ENCODE measurements around the gene TRPC4AP.

The TRPC4AP gene

DNA sequence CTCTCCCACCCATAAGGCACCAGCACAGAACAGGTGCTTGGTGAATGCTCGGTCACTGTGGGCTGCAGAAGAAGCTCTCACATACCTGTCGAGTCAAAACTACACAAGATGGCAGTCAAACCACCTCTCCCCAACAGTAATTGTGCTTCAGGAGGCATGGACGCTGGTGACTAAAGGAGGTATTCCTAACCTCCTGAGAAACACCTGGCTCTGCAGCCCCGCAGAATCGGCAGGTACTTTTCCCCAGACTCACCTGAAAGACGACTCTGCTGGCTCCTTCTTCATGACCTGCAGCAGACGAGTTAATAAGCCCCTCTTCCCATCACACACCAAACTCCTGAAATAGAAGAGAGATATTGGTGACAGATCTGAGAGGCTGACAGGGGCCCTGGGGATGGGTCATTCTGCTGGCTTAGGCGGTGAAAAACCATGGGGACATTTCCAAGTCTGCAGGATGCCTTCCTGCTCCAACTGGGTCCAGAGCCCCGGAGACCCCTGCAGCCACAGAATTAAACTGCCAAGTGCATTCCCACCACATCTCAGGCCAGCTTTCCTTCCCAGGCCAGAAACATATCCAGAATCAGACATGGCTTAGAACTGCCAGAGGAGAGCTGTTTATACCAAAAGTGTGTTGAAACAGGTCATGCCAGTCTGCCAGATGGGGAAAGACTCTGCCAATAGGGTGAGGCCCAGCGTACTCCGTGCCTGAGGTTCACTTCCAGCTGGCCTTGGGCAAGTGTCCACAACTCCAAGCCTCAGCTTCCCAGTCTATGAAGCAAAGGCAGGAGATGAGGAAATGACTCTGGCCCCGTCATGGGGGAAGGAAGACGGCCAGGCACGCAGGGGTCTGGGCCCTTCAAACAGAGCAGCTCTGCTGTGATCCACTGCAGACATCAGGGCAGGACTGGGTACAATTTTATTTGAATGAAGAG is 83.9 kb downstream of the TRPC4AP start:
- Mint-ChIP-seq H3K27me3 (no peaks in the 10 kb centered on the region), H3K4me1 (ENCODE audit: low read depth) (no peaks in the 10 kb centered on the region), H3K27ac (no peak overlapping the region), H3K4me3 (no peak overlapping the region), H3K36me3 (ENCODE audit: low read depth) (peaks cover 54% of the 10 kb centered on the region), H3K9me3 (no peaks in the 10 kb centered on the region)

DNA sequence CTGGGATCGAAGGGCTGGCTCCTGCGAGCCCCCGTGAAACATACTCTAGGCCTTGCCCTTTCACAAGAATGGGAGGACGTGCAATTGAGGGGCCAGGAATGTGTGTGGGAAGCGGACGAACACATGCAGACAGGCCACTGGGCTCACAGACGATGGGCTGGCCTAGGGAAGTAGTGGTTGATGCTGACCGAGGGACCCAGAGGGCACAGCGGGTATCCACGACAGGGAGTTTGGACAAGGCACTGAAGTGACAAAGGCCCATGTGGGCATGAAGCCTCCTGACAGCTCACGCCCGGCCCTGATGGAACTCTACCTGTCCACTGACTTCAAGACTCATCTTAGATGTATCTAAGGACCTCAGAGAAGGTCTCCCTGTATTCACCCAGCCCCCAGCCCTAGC is 84.7 kb downstream of the TRPC4AP start:
- Mint-ChIP-seq H3K4me3 (no peak overlapping the region), H3K4me1 (ENCODE audit: low read depth) (no peaks in the 10 kb centered on the region), H3K27me3 (no peaks in the 10 kb centered on the region), H3K36me3 (ENCODE audit: low read depth) (peaks cover 54% of the 10 kb centered on the region), H3K9me3 (no peaks in the 10 kb centered on the region), H3K27ac (no peak overlapping the region)

DNA sequence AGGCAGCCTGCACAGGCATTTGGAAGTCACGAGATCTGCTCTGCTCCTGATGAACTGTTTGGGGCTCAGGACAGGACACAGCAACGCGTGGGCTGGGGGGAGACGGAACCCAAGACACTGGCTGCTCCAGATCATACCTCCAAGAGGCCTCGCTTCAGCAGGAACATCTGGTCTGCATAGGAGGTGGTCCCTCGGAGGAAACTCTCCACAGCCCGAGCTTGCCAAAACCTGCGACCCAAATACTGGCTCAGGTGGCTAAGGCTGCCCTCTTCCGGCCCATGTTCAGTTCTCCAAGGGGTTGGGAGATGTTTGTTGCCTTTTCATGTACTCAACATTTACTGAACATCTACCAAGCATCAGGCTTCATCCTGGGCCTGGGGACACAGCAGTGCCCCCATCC is 85.2 kb downstream of the TRPC4AP start:
- Mint-ChIP-seq H3K36me3 (ENCODE audit: low read depth) (peaks cover 50% of the 10 kb centered on the region), H3K9me3 (no peaks in the 10 kb centered on the region), H3K27me3 (no peaks in the 10 kb centered on the region), H3K27ac (no peak overlapping the region), H3K4me1 (ENCODE audit: low read depth) (no peaks in the 10 kb centered on the region), H3K4me3 (no peak overlapping the region)

DNA sequence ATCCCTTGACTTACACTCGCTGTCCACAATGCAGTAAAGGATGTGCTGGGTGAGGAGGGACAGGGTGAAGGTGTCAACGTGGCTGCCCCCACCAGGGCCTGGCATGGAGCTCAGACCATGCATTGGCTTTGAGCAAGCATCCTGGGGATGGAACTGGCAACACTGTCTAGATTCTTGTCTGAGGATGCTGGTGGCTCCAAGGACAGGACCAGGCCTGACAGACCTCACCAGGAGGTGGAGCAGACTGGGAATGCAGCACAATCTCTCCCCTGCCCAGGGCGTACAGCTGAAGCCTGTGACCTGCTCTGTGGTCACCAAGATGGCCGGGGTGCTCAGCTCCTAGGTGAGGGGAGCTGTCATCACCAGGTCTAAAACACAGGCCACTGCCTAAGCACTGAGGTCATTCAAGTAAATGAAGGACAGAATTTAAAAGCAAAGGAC is 86.1 kb downstream of the TRPC4AP start:
- Mint-ChIP-seq H3K4me1 (ENCODE audit: low read depth) (no peaks in the 10 kb centered on the region), H3K36me3 (ENCODE audit: low read depth) (peaks cover 47% of the 10 kb centered on the region), H3K4me3 (no peak overlapping the region), H3K27me3 (no peaks in the 10 kb centered on the region), H3K9me3 (no peaks in the 10 kb centered on the region), H3K27ac (no peak overlapping the region)

DNA sequence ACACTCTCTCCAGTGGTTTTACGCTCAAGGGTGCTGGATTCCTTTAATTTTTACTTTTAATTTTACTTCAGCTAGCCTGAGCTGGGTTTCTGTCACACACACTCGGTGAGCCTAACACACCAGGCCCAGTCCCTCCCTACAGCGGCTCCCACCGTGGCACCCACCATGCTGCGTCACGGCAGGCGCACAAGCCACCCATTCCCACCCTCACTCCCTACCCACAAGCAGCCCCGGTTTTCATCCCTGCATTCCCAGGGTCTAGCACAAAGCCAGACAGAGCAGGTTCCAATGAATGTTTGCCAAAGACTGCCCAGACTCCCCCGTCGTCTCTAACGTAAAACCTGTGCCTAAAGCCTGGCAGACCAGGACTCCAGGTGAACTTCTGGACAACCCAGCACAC is 86.6 kb downstream of the TRPC4AP start:
- no peak overlapping the region for H3K4me3 Mint-ChIP-seq
- H3K27me3 Mint-ChIP-seq, result no peaks in the 10 kb centered on the region
- no peaks in the 10 kb centered on the region for H3K4me1 Mint-ChIP-seq (ENCODE audit: low read depth)
- H3K36me3 Mint-ChIP-seq (ENCODE audit: low read depth), result peaks cover 44% of the 10 kb centered on the region
- H3K27ac Mint-ChIP-seq, result no peak overlapping the region
- H3K9me3 Mint-ChIP-seq, result no peaks in the 10 kb centered on the region

DNA sequence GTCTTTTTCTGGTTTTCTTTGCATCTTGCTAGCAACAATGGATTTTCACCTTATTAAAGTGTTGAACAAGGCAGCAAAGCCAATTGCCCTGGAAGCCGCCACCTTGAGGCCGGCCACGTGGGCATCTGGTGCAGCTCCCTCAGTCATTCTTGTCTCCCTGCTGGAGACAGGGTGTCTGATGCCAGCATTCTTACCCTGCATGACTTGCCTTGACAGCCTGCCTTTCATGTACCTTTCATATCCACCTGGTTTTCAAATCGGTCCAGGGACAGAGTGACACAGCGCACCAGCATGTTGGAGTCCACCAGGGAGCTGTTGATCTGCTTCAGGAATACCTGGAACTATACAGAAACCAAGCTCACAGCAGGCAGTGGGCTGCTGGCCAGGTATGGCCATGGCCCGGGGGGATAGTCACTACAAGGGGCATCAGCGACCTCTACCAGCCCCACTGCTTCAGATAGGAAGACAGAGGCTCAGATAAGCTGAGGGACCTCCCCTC is 87.1 kb downstream of the TRPC4AP start:
- Mint-ChIP-seq H3K4me1 (ENCODE audit: low read depth) (no peaks in the 10 kb centered on the region), H3K36me3 (ENCODE audit: low read depth) (peaks cover 46% of the 10 kb centered on the region), H3K27ac (no peak overlapping the region), H3K27me3 (no peaks in the 10 kb centered on the region), H3K9me3 (no peaks in the 10 kb centered on the region), H3K4me3 (no peak overlapping the region)

DNA sequence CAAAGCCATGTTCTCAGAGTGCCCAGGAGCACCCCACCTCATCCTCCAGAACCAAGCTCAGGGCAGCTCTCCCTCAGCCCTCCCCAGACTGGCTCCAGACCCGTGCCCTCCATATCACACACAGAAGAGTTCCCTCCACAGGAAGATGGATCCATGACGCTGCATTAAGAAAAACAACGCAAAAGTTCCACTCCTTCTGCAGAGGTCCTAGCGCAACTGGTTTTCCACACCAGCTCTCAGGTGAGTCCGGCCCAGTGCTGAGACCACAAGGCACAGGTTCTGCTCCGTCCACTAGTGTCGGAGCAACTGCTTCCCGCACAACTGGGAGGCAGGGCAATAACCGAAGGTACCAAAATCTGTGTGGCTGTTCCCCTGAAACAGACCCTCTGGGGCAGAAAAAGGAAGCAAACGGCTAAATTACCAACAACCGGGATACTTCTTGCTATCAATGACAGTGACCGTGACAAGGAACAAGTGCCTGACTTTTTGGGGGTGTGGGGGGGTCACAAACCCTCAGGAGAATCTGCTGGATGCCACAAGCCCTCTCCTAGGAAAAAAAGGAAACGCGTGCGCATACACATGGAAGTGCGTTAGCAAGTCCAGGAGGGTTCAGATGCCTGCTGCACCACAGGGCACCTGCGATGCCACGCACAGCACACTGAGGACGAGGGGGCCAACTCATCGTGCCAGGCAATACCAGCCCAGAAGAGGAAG is 87.7 kb downstream of the TRPC4AP start:
- Mint-ChIP-seq H3K4me1 (ENCODE audit: low read depth) (no peaks in the 10 kb centered on the region), H3K36me3 (ENCODE audit: low read depth) (peaks cover 43% of the 10 kb centered on the region), H3K27ac (no peak overlapping the region), H3K9me3 (no peaks in the 10 kb centered on the region), H3K27me3 (no peaks in the 10 kb centered on the region), H3K4me3 (no peak overlapping the region)

DNA sequence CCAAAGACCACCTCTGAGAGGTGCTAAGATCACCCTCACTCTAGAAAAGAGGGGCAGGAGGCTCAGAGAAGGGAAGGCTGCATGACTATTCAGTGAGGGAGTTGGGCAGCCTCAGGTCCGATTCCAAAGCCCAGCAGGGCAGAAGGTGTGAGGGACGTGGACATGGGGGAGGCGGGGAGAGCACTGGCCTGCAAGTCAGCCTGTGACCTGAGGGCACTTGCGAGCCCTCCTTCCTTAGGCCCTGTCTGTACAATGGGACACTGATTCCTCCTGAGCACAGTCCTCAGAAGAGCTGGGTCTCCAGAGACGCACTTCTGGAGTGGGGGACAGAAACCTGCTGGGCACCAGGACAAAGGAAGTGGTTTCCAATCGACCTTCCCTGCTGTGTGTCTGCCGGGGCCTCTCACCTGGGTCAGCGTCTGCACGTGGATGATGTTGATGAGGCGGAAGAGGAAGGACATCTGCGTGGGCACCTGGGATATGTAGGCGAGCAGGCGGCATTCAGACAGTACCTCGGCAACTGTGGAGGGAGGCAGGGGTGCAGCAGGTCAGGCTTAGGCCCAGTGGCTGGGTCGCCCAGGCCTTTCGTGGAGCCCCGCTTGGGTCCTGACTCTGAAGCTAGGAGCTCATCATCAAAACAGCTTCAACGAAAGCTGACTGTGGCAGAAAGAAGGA is 88.4 kb downstream of the TRPC4AP start:
- H3K4me3 Mint-ChIP-seq, result no peak overlapping the region
- no peaks in the 10 kb centered on the region for H3K9me3 Mint-ChIP-seq
- H3K27me3 Mint-ChIP-seq, result no peaks in the 10 kb centered on the region
- H3K27ac Mint-ChIP-seq, result no peak overlapping the region
- peaks cover 39% of the 10 kb centered on the region for H3K36me3 Mint-ChIP-seq (ENCODE audit: low read depth)
- H3K4me1 Mint-ChIP-seq (ENCODE audit: low read depth), result no peaks in the 10 kb centered on the region

DNA sequence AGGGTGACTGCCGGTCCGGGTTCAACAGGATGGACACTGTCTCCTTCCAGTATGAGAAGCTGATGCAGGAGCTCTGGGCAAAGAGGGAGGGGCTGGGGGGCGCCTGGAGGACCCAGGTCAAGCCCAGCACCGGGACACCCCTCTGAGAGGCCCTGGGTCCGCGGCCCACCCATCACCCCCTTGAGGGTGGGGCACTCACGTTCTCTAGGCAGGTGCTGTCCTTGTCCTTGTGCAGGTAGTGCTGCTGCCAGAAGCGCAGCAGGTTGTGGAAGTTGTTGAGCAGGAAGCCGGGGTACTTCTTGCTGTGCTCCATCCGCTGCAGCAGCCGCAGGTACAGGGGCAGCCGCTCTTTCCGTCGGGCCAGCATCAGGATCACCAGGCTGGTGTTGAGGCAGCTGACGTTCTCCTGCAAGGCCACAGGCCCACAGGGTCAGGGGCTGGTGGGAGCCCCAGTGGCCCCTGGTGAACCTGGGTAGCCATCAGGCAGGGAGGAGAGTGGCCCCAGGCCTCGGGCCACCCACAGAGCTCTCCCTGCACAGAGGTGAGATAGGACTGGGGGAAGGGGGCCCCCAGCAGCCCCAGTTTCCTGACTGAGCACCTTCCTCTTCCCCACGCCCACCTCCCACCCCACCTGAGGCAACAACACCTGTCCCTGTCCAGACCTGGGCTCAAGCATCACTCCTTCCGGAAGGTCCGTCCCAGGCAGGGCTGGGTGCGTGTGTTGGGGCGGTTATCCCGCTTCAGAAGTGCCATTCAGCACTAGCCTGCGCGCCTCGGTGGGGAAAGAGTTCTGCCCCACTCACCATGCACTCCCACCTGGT is 89.2 kb downstream of the TRPC4AP start:
- no peak overlapping the region for H3K27ac Mint-ChIP-seq
- H3K9me3 Mint-ChIP-seq, result no peaks in the 10 kb centered on the region
- H3K4me3 Mint-ChIP-seq, result no peak overlapping the region
- H3K27me3 Mint-ChIP-seq, result no peaks in the 10 kb centered on the region
- no peaks in the 10 kb centered on the region for H3K4me1 Mint-ChIP-seq (ENCODE audit: low read depth)
- peaks cover 40% of the 10 kb centered on the region for H3K36me3 Mint-ChIP-seq (ENCODE audit: low read depth)

DNA sequence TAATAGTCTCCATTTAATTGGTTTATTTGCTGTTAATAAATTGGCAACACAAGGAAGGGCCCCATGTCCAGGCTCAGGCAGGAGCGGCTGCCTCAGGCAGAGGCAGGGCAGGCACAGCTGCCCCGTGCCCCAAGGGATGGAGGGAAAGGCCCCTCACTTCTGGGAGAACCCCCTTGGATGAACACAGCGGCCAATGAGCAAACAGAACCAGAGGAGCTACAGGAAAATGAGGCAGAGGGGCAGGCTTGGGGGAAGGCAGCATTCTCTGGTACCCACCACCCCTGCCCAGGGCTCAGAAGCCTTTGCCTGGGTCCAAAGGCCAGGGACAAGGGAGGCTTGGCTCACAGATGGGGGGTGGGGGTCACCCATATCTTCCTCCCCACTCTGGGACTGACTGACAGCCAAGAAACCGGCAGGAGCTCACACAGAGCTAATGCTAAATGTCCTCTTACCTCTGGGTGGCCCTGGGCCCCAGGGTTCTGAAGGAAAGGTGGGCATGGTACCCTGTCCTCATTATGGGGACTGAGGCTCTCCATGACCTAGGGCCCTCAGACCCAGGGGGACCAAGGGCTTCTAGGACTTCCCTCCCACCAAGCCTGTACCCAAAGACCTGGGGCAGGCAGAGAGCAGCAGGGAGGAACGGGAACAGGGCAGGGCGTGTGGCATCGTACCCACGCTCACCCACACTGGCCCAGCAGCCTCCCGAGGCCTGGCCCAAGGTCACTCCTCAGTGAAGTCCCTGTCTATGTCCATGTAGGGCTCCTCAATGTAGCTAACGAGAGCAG is 90.0 kb downstream of the TRPC4AP start:
- Mint-ChIP-seq H3K27me3 (no peaks in the 10 kb centered on the region), H3K27ac (no peak overlapping the region), H3K4me1 (ENCODE audit: low read depth) (no peaks in the 10 kb centered on the region), H3K9me3 (no peaks in the 10 kb centered on the region), H3K36me3 (ENCODE audit: low read depth) (peaks cover 46% of the 10 kb centered on the region), H3K4me3 (no peak overlapping the region)

DNA sequence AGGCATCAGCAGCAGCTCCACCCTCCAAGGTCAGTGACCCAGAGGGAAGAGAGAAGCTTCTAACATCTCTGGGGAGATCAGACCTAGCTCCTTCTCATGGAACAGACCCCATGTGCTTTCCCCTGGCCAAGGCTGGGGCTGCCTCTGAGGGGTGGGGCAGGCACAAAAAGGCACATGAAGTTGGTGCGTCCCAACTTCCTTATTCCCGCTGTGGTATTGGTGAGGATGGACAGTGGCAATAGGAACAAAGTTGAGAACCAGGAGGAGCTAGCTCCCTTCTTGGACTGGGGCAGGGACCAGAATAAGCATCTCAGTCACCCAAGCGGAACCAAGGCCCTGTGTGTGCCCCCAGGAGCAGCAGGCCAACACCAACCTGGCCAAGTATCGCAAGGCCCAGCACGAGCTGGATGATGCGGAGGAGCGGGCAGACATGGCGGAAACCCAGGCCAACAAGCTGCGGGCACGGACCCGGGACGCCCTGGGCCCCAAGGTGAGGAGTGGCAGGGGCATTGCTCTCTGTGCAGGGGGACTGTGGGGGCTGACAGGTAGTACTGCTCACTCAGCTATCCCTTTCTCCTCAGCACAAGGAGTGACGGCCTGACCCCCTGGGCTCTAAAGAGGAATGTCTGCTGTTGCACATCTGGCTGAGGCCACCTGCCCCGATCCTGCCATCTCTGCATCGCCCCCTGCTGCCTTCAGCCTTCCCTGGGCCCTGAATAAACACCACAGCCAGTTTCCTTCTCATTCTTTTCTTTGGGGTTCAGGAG is 90.8 kb downstream of the TRPC4AP start:
- Mint-ChIP-seq H3K36me3 (ENCODE audit: low read depth) (peaks cover 46% of the 10 kb centered on the region), H3K4me3 (no peak overlapping the region), H3K27me3 (no peaks in the 10 kb centered on the region), H3K9me3 (no peaks in the 10 kb centered on the region), H3K4me1 (ENCODE audit: low read depth) (no peaks in the 10 kb centered on the region), H3K27ac (no peak overlapping the region)

DNA sequence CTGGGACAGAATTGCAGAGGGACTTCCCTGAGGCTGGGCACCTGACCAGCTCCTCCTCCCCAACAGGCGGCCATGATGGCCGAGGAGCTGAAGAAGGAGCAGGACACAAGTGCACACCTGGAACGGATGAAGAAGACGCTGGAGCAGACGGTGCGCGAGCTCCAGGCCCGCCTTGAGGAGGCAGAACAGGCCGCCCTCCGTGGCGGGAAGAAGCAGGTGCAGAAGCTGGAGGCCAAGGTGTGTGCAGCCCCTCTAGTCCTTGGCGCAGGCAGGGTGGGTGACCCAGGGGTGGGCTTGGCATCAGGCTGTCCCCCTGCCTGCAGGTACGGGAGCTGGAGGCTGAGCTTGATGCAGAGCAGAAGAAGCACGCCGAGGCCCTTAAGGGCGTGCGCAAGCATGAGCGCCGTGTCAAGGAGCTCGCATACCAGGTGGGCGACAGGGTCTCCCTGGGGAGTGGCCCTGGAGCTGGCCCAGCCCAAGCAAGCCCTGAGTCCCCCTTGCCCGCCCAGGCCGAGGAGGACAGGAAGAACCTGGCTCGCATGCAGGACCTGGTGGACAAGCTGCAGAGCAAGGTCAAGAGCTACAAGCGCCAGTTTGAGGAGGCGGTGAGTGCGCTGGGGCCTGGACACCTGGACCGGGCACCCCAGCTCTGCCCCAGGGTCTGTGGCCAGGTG is 91.5 kb downstream of the TRPC4AP start:
- Mint-ChIP-seq H3K27me3 (no peaks in the 10 kb centered on the region), H3K27ac (no peak overlapping the region), H3K9me3 (no peaks in the 10 kb centered on the region), H3K36me3 (ENCODE audit: low read depth) (peaks cover 48% of the 10 kb centered on the region), H3K4me1 (ENCODE audit: low read depth) (no peaks in the 10 kb centered on the region), H3K4me3 (no peak overlapping the region)

Data from stimulated activated naive CD8-positive, alpha-beta T cell treated with anti-CD3 and anti-CD28 coated beads, Interleukin-15, Interleukin-2, amounts not matched to agents 100 ng/mL and 50 ng/mL, for 24 hours (primary cell).